Spleen (tissue), 7 donors: ENCODE measurements around the gene EHHADH.

Experiments
- CTCF ChIP-seq, 11 experiments: fragments of 200-600 bp in 7 of 11; fragments of 450-650 bp in 4 of 11; sonication (generic) in 4 of 11; IDR thresholded peaks in 8 of 11; conservative IDR thresholded peaks in 3 of 11; 1 replicate in 7 of 11; 2 replicates in 4 of 11; pipeline versions ENCODE4 v1.4.0 to v1.8.0; 2016 to 2021; ENCODE audit warnings: antibody characterized with exemption in 11 of 11, inconsistent platforms in 4 of 11, mild to moderate bottlenecking in 1 of 11
- POLR2A ChIP-seq, 3 donors: fragments of 450-650 bp; IDR thresholded peaks; one replicate each; pipeline ENCODE4 v1.5.1; 2017; ENCODE audit warnings: antibody characterized with exemption in 3 of 3, mild to moderate bottlenecking in 1 of 3
- POLR2AphosphoS5 ChIP-seq, 3 donors: sonication (generic); formaldehyde crosslinking; IDR thresholded peaks; one replicate each; pipeline ENCODE4 v1.5.1; 2017; ENCODE audit warnings: antibody characterized with exemption in 3 of 3
- donor health status: DM: no; HTN: no; CAD: no; lungs with moderate emphysema.
- donor health status: DM: no; HTN: no; CAD: no.
- donor health status: DM: no; HTN: no; CAD: no.

GRCh38 chr3:185272033-185272432 is 18.2 kb upstream of the EHHADH start:
- TF ChIP-seq POLR2AphosphoS5 (IDR thresholded peaks at IDR 0.05), result no peak
- TF ChIP-seq CTCF (IDR thresholded peaks at IDR 0.05 in 8 of 11, conservative IDR thresholded peaks at IDR 0.05 in 3 of 11), result no peak
- no peak for TF ChIP-seq POLR2A (IDR thresholded peaks at IDR 0.05)
